GM23338 (cell line): ENCODE data around the gene VWA3B. TPM values are rescaled to one million over a fixed set of nuclear protein-coding genes. Genes with fewer than 3 reads are reported as not detected.
A peak's percentile ranks its signal among the peaks of the same experiment; 100 is the strongest.

Source experiments
- ATAC-seq: fragments of 200-7000 bp; cut with Tn5 transposase; 3 replicates; pipeline ENCODE4 v1.9.1; 2020
- DNase-seq: peaks from one replicate; pipeline ENCODE4 v3.0.0-alpha.2; 2015; ENCODE audit warnings: low spot score
- H2AFZ ChIP-seq: fragments of 200-600 bp; sonication (generic); 2 replicates; pipeline ENCODE4 v1.8.0; 2016; ENCODE audit warnings: antibody characterized with exemption, mild to moderate bottlenecking, moderate library complexity
- H3F3A ChIP-seq: fragments of 200-600 bp; sonication (generic); replicated peaks from 2 replicates; pipeline ENCODE4 v1.8.0; 2017; ENCODE audit warnings: antibody characterized with exemption, mixed run types, low read depth
- H3K27ac ChIP-seq: fragments of 200-600 bp; sonication (generic); 2 replicates; pipeline ENCODE4 v1.6.1; 2016; ENCODE audit warnings: low read depth
- H3K27me3 ChIP-seq: fragments of 200-600 bp; sonication (generic); 2 replicates; pipeline ENCODE4 v1.8.0; 2016; ENCODE audit warnings: mild to moderate bottlenecking, mixed run types, moderate library complexity; ENCODE audit not compliant: insufficient read depth
- H3K36me3 ChIP-seq: fragments of 200-600 bp; sonication (generic); 2 replicates; pipeline ENCODE4 v1.8.0; 2016; ENCODE audit warnings: mild to moderate bottlenecking; ENCODE audit not compliant: insufficient read depth
- H3K4me1 ChIP-seq: fragments of 200-600 bp; sonication (generic); 2 replicates; pipeline ENCODE4 v1.8.0; 2016; ENCODE audit warnings: mild to moderate bottlenecking, moderate library complexity; ENCODE audit not compliant: insufficient read depth
- H3K4me2 ChIP-seq: fragments of 200-600 bp; sonication (generic); 2 replicates; pipeline ENCODE4 v1.7.1; 2017; ENCODE audit warnings: mixed run types
- H3K4me3 ChIP-seq: fragments of 200-600 bp; sonication (generic); 2 replicates; pipeline ENCODE4 v1.6.1; 2016; ENCODE audit warnings: mixed run types
- H3K79me2 ChIP-seq: fragments of 200-600 bp; sonication (generic); replicated peaks from 2 replicates; pipeline ENCODE4 v1.8.0; 2017; ENCODE audit warnings: mild to moderate bottlenecking; ENCODE audit not compliant: insufficient read depth
- H3K9me2 ChIP-seq: fragments of 200-600 bp; sonication (generic); 2 replicates; pipeline ENCODE4 v1.8.0; 2017; ENCODE audit not compliant: insufficient read depth
- H4K20me1 ChIP-seq: fragments of 200-600 bp; sonication (generic); replicated peaks from 2 replicates; pipeline ENCODE4 v1.8.0; 2017; ENCODE audit warnings: mild to moderate bottlenecking; ENCODE audit not compliant: insufficient read depth
- H3K27ac Mint-ChIP-seq: 2 replicates; pipeline ENCODE4 v1.8.0; 2020; ENCODE audit warnings: inconsistent platforms, mild to moderate bottlenecking, moderate library complexity, mixed read lengths
- H3K27me3 Mint-ChIP-seq: 3 replicates; pipeline ENCODE4 v1.8.0; 2022; ENCODE audit warnings: low read depth, mild to moderate bottlenecking, moderate library complexity, mixed read lengths, inconsistent platforms; ENCODE audit not compliant: insufficient read depth, poor library complexity
- H3K36me3 Mint-ChIP-seq: 3 replicates; pipeline ENCODE4 v1.8.0; 2021; ENCODE audit warnings: low read depth, mild to moderate bottlenecking, inconsistent platforms, moderate library complexity, mixed read lengths
- H3K4me1 Mint-ChIP-seq: 3 replicates; pipeline ENCODE4 v1.8.0; 2020; ENCODE audit warnings: mild to moderate bottlenecking, inconsistent platforms, mixed read lengths
- H3K4me3 Mint-ChIP-seq: 3 replicates; pipeline ENCODE4 v1.8.0; 2021; ENCODE audit warnings: moderate library complexity, mild to moderate bottlenecking, inconsistent platforms, mixed read lengths
- H3K9me3 Mint-ChIP-seq: 3 replicates; pipeline ENCODE4 v1.8.0; 2020; ENCODE audit warnings: moderate library complexity, mild to moderate bottlenecking, inconsistent platforms, mixed read lengths
- CREB1 ChIP-seq: fragments of 250-450 bp; sonication (Bioruptor Pico); IDR thresholded peaks from 2 replicates; pipeline ENCODE4 v1.5.0; 2020; ENCODE audit warnings: low read depth, mild to moderate bottlenecking, moderate library complexity
- ETS1 ChIP-seq: IDR thresholded peaks from 2 replicates; pipeline ENCODE4 v1.6.1; 2016; ENCODE audit warnings: antibody characterized with exemption
- EZH2 ChIP-seq: fragments of 200-600 bp; sonication (generic); IDR thresholded peaks from one replicate; pipeline ENCODE4 v1.8.0; 2017; ENCODE audit warnings: antibody characterized with exemption, mild to moderate bottlenecking, low read depth; ENCODE audit not compliant: unreplicated experiment
- EZH2phosphoT487 ChIP-seq: fragments of 200-600 bp; sonication (generic); IDR thresholded peaks from one replicate; pipeline ENCODE4 v1.8.1; 2018; ENCODE audit warnings: antibody characterized with exemption; ENCODE audit not compliant: unreplicated experiment
- JUNB ChIP-seq: IDR thresholded peaks from one replicate; pipeline ENCODE4 v1.6.1; 2016; ENCODE audit warnings: antibody characterized with exemption; ENCODE audit not compliant: unreplicated experiment
- NANOG ChIP-seq: IDR thresholded peaks from 2 replicates; pipeline ENCODE4 v1.6.1; 2016; ENCODE audit warnings: antibody characterized with exemption, borderline replicate concordance
- POLR2AphosphoS5 ChIP-seq: IDR thresholded peaks from 2 replicates; pipeline ENCODE4 v1.6.1; 2016; ENCODE audit warnings: antibody characterized with exemption, low read depth
- REST ChIP-seq: IDR thresholded peaks from one replicate; pipeline ENCODE4 v1.6.1; 2018; ENCODE audit warnings: antibody characterized with exemption; ENCODE audit not compliant: unreplicated experiment
- STAT1 ChIP-seq: IDR thresholded peaks from one replicate; pipeline ENCODE4 v1.6.1; 2016; ENCODE audit warnings: antibody characterized with exemption; ENCODE audit not compliant: unreplicated experiment
- ZNF331 ChIP-seq: fragments of 250-450 bp; sonication (Bioruptor Pico); IDR thresholded peaks from 2 replicates; pipeline ENCODE4 v1.5.0; 2020; ENCODE audit warnings: low read depth, mild to moderate bottlenecking, moderate library complexity
- polyA plus RNA-seq: library from polyadenylated mRNA; unstranded; fragments of >200 nt; fragmentation: Nextera tagmentation; extraction: Ambion mirVana; gene quantifications from 2 replicates; pipeline ENCODE4 v1.2.1, GENCODE V29; 2016
- total RNA-seq: library from RNA; depleted of rRNA; stranded (reverse); fragments of >200 nt; shearing (Covaris generic); gene quantifications from 2 replicates; pipeline ENCODE4 v1.2.3, GENCODE V29; 2014
- TF ChIP-seq, protein P1 (sequence below), 2 experiments: fragments of 200-600 bp in 1 of 2; sonication (generic) in 1 of 2; conservative IDR thresholded peaks; 2 replicates each; pipeline versions ENCODE4 v1.5.1 to v1.6.1; 2016 to 2017; ENCODE audit warnings: antibody characterized with exemption in 2 of 2, low read depth in 2 of 2, mild to moderate bottlenecking in 2 of 2, moderate library complexity in 1 of 2
- TF ChIP-seq, protein P2 (sequence below): fragments of 250-450 bp; sonication (Bioruptor Pico); IDR thresholded peaks from 2 replicates; pipeline ENCODE4 v1.5.0; 2020; ENCODE audit warnings: mild to moderate bottlenecking, moderate library complexity

Gene VWA3B
- total and polyA plus RNA-seq, 2 experiments from 2014 or later: not detected

GRCh38 chr2:98269830-98270229, 182.9 kb downstream of the VWA3B start:
- ATAC-seq (no peak), DNase-seq (no peak)
- Histone ChIP-seq H3K27me3 (no peaks in the 10 kb centered on the region), H3K4me3 (no peak overlapping the region), H3K79me2 (no peaks in the 10 kb centered on the region), H3K27ac (no peak overlapping the region), H4K20me1 (no peaks in the 10 kb centered on the region), H3K36me3 (no peaks in the 10 kb centered on the region), H2AFZ (peak overlapping the region; percentile 1; the same call in 1 of the 2 replicates), H3K9me2 (no peaks in the 10 kb centered on the region), H3F3A (no peaks in the 10 kb centered on the region), H3K4me2 (no peak overlapping the region), H3K4me1 (no peaks in the 10 kb centered on the region)
- Mint-ChIP-seq H3K27ac (0 out of 2 replicates have a peak overlapping the region, but pooled peaks have one; percentile 28), H3K4me3 (no peak overlapping the region), H3K36me3 (no peaks in the 10 kb centered on the region), H3K9me3 (peaks cover 3% of the 10 kb centered on the region; the same call in 1 of the 3 replicates), H3K27me3 (peaks cover 3% of the 10 kb centered on the region), H3K4me1 (peaks cover 9% of the 10 kb centered on the region; the same call in 1 of the 3 replicates)
- TF ChIP-seq POLR2AphosphoS5 (no peak), CREB1 (no peak), ZNF331 (CRISPR knock-in tag) (no peak), EZH2phosphoT487 (no peak), JUNB (no peak), NANOG (no peak), ETS1 (no peak), EZH2 (no peak), REST (no peak), STAT1 (no peak)
- TF ChIP-seq, protein P1, sequence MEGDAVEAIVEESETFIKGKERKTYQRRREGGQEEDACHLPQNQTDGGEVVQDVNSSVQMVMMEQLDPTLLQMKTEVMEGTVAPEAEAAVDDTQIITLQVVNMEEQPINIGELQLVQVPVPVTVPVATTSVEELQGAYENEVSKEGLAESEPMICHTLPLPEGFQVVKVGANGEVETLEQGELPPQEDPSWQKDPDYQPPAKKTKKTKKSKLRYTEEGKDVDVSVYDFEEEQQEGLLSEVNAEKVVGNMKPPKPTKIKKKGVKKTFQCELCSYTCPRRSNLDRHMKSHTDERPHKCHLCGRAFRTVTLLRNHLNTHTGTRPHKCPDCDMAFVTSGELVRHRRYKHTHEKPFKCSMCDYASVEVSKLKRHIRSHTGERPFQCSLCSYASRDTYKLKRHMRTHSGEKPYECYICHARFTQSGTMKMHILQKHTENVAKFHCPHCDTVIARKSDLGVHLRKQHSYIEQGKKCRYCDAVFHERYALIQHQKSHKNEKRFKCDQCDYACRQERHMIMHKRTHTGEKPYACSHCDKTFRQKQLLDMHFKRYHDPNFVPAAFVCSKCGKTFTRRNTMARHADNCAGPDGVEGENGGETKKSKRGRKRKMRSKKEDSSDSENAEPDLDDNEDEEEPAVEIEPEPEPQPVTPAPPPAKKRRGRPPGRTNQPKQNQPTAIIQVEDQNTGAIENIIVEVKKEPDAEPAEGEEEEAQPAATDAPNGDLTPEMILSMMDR (conservative IDR thresholded peaks at IDR 0.05; ENCODE audit: low read depth in 2 of 2): no peak
- TF ChIP-seq, protein P2, sequence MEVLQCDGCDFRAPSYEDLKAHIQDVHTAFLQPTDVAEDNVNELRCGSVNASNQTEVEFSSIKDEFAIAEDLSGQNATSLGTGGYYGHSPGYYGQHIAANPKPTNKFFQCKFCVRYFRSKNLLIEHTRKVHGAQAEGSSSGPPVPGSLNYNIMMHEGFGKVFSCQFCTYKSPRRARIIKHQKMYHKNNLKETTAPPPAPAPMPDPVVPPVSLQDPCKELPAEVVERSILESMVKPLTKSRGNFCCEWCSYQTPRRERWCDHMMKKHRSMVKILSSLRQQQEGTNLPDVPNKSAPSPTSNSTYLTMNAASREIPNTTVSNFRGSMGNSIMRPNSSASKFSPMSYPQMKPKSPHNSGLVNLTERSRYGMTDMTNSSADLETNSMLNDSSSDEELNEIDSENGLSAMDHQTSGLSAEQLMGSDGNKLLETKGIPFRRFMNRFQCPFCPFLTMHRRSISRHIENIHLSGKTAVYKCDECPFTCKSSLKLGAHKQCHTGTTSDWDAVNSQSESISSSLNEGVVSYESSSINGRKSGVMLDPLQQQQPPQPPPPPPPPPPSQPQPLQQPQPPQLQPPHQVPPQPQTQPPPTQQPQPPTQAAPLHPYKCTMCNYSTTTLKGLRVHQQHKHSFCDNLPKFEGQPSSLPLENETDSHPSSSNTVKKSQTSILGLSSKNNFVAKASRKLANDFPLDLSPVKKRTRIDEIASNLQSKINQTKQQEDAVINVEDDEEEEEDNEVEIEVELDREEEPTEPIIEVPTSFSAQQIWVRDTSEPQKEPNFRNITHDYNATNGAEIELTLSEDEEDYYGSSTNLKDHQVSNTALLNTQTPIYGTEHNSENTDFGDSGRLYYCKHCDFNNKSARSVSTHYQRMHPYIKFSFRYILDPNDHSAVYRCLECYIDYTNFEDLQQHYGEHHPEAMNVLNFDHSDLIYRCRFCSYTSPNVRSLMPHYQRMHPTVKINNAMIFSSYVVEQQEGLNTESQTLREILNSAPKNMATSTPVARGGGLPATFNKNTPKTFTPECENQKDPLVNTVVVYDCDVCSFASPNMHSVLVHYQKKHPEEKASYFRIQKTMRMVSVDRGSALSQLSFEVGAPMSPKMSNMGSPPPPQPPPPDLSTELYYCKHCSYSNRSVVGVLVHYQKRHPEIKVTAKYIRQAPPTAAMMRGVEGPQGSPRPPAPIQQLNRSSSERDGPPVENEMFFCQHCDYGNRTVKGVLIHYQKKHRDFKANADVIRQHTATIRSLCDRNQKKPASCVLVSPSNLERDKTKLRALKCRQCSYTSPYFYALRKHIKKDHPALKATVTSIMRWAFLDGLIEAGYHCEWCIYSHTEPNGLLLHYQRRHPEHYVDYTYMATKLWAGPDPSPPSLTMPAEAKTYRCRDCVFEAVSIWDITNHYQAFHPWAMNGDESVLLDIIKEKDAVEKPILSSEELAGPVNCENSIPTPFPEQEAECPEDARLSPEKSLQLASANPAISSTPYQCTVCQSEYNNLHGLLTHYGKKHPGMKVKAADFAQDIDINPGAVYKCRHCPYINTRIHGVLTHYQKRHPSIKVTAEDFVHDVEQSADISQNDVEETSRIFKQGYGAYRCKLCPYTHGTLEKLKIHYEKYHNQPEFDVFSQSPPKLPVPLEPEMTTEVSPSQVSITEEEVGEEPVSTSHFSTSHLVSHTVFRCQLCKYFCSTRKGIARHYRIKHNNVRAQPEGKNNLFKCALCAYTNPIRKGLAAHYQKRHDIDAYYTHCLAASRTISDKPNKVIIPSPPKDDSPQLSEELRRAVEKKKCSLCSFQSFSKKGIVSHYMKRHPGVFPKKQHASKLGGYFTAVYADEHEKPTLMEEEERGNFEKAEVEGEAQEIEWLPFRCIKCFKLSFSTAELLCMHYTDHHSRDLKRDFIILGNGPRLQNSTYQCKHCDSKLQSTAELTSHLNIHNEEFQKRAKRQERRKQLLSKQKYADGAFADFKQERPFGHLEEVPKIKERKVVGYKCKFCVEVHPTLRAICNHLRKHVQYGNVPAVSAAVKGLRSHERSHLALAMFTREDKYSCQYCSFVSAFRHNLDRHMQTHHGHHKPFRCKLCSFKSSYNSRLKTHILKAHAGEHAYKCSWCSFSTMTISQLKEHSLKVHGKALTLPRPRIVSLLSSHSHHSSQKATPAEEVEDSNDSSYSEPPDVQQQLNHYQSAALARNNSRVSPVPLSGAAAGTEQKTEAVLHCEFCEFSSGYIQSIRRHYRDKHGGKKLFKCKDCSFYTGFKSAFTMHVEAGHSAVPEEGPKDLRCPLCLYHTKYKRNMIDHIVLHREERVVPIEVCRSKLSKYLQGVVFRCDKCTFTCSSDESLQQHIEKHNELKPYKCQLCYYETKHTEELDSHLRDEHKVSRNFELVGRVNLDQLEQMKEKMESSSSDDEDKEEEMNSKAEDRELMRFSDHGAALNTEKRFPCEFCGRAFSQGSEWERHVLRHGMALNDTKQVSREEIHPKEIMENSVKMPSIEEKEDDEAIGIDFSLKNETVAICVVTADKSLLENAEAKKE (CRISPR knock-in tag): no peak
